ENCODE measurements around the gene COG1.

COG1 gene

DNA sequence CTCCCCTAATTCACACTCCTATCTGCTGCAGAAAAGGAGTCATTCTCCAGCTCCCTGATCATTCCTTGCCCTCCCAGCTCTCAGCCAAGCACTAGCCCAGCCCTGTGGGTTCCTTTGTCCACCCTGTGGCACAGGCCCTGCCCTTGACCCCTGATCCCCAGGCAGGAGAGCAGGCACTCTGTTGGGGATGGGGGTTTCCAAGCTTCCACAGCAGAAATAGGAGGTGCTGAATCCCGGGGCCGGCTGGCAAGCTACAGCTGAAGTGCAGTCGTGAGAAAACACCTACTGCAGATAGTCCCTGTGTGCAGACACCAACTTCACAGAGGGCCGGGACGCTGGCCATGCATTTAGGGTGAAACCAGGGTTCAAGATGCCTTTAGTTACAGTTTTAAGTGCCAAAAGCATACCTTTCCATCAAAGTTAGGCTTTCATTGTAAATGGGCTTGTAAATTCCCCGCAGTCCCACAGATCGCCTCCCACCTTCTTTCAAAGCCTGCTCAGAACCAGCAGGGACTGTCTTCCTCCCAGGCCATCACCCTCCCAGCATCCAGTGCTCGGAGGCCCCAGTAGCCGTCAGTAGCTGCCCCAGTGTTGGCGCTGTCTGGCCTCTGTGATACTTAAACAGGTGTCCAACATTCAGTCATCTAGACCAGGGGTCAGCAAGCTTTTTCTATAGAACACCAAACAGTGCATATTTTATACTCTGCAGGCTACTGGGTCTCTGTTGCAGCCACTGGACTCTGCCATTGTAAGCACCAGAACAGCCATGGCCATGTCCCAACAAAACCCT lies 58.2 kb downstream of the COG1 start:
- TF ChIP-seq, protein P1, sequence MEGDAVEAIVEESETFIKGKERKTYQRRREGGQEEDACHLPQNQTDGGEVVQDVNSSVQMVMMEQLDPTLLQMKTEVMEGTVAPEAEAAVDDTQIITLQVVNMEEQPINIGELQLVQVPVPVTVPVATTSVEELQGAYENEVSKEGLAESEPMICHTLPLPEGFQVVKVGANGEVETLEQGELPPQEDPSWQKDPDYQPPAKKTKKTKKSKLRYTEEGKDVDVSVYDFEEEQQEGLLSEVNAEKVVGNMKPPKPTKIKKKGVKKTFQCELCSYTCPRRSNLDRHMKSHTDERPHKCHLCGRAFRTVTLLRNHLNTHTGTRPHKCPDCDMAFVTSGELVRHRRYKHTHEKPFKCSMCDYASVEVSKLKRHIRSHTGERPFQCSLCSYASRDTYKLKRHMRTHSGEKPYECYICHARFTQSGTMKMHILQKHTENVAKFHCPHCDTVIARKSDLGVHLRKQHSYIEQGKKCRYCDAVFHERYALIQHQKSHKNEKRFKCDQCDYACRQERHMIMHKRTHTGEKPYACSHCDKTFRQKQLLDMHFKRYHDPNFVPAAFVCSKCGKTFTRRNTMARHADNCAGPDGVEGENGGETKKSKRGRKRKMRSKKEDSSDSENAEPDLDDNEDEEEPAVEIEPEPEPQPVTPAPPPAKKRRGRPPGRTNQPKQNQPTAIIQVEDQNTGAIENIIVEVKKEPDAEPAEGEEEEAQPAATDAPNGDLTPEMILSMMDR (IDR thresholded peaks at IDR 0.05) = no peak
- TF ChIP-seq ZFX (IDR thresholded peaks at IDR 0.05; ENCODE audit: borderline replicate concordance) = no peak

DNA sequence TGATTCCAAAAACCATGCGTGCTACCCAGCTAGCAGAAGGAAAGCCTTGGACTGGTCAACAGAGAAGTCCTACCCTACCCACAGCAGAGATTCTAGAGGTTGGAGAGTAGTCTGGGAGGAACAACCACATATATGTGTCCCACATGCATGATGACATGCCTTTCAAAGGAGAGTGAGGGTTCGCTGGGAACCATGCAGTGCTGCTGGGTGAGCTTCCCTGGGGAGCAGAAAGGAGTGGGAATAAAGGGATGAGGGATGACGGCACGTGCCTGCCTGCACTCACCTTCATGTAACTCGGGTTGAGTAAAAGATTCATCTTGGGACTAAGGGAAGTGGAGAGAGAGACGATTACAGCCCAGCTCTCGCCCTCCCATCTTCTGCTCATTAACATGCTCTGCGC lies 59.0 kb downstream of the COG1 start:
- no peak for TF ChIP-seq ZFX (IDR thresholded peaks at IDR 0.05; ENCODE audit: borderline replicate concordance)
- TF ChIP-seq, protein P1 (IDR thresholded peaks at IDR 0.05) = no peak

More for the DNA sequence above, 58.2 kb downstream of the COG1 start:
- H3K27ac ChIP-seq = no peak overlapping the region

DNA sequence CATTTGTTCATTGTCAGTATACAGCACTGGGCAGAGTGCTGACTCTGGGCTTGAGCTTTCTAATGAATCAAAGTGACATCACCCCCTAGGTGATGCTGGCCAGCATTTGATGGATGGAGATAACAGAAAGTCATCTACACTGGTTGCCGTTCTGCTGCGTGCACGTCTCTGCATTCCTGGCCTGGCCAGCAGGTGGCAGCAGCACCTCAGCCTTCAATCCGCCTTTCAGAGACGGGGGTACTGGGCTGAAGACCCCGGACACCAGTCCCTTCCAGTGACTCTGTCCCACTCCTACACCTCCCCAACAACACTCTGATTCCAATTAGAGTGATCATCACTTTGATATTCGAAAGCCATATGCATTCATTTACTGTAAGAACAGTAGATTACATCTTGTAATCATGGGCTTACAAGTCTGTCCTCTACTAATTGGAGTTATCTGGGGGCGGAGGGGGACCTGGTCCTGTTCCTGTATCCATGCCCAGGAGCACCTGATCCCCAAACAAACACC lies 62.9 kb downstream of the COG1 start:
- no peak overlapping the region for H3K27ac ChIP-seq
- TF ChIP-seq, protein P1 (IDR thresholded peaks at IDR 0.05) = peak; percentile 92
- no peak for TF ChIP-seq ZFX (IDR thresholded peaks at IDR 0.05; ENCODE audit: borderline replicate concordance)

More for the DNA sequence above, 59.0 kb downstream of the COG1 start:
- H3K27ac ChIP-seq = no peak overlapping the region

DNA sequence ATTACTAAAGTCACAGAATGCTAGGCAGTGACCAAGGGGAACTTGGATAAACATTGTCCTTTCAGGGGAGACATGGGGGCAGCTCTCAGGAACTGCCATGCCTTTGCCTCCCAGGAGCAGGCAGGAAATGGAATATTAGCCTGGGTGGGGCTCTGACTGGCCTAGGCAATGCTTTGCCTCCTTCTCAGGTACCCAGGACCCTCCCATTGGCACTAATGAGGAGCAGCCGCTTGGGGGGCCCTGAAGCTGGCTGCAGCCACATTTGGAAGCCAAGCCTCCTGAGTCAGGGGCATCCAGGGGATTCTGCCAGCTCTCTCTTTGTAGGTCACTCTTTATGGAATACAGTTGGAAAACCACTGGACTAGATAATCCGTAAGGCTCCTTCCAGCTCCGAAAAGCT lies 63.4 kb downstream of the COG1 start:
- TF ChIP-seq, protein P1 (IDR thresholded peaks at IDR 0.05) = no peak
- no peak for TF ChIP-seq ZFX (IDR thresholded peaks at IDR 0.05; ENCODE audit: borderline replicate concordance)
- H3K27ac ChIP-seq = no peak overlapping the region

DNA sequence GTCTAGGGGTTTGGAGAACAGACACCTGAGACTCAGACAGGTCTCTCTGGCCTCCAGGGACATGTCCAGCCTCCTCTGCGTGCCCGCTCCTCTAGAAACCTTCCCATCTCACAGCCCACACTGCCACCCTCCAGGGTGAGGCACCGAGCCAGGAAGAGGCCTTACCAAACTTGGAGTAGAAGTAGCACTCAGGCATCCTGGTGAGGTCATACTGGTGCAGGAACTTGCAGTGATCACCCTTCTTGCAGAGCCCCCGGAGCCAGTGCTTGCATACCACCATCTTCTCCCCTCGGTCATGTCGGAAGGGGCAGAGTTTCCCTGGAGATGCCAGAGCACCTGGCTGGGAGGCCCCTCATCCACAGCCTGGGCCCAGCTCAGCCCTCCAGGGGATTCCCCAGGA lies 64.7 kb downstream of the COG1 start:
- TF ChIP-seq, protein P1 (IDR thresholded peaks at IDR 0.05) = no peak
- no peak for TF ChIP-seq ZFX (IDR thresholded peaks at IDR 0.05; ENCODE audit: borderline replicate concordance)
- H3K27ac ChIP-seq = no peak overlapping the region

All from 22Rv1 (cell line).